HG02938 (cell line): ENCODE results near the gene CLDN6.

ENCODE experiments used
- ATAC-seq: cut with Tn5 transposase; IDR thresholded peaks from one replicate; pipeline ENCODE4 v1.9.1; 2021; ENCODE audit warnings: mild to moderate bottlenecking, moderate library complexity; ENCODE audit not compliant: unreplicated experiment

CLDN6 gene

DNA sequence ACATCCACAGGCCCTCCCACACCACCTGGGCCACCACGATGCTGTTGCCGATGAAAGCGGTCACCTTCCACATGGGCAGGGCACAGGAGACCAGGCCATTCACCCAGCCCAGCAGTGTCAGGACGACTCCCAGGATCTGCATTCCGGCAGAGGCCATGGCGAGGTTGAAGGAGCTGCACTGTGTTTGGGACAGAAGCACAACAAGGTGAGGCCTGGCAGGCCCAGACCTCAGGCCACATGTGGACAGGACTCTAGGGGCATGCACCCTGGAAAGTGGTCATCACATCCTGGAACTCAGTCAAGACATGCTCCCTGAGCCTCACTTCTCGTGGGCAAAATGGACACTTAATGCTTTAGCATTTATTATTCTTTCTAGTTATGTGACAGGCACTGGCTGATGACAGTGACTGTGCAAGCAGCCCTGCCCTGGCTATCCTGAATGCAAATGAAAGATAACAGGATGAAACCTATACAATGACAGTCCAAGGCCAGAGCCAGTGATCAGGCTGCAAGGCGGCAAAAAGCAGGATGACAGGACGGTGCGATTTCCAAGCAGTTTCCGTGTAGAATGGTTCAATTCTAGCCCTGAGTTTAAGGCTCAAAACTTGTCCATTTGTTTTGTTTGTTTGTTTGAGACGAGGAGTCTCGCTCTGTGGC is 2.0 kb downstream of the CLDN6 start:
- ATAC-seq, result no peak

DNA sequence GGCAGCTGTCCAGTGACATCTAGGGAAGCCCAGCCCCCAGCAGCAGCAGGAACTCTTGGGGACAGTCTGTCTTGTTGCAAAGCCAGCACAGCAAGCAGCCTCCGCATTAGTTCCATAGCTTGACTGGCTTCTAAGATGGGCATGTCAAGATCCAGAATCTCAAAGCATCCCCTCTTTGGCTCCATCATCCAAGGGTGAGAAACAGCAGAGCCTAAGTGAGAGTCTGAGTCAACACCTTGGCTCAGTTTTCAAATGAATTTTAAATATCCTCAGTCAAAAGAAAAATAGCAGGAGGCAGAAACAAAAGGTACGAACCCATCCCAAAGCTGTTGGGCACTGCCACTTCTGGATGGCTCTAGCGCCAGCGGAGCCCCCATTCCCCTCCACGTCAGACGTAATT is 3.0 kb downstream of the CLDN6 start:
- no peak for ATAC-seq

DNA sequence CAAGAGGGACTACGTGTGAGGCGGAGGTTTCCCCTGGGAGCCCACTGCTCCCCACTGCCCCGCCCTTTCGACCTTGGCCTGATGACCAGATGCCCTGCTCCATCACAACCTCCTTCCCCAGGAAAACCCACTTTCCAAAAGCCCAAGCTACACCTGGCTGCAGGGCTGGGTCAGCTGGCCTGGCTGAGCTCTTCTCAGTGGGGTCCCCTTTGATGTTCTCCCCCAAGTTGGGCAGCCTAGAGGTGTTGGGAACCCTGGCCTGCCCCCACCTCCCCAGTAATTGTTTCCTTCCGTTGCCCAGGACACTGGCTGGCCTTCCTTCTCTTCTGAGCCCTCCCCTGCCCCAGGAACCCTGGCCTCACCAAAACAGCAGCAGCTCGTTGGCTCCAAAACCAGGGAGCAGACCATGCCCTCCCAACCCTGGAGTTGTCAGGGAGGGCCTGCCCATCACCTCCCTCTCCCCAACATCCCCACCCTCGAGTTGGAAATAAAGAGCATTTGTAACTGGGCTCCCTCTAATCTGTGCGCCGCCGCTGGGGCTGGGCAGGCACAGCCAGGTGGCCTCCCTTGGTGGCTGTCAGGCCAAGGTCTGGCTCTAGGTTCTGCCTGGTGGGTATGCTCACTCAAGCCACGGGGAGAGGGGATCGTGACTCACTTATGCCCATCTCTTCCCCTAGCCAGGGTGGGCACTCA is 3.8 kb downstream of the CLDN6 start:
- no peak for ATAC-seq

DNA sequence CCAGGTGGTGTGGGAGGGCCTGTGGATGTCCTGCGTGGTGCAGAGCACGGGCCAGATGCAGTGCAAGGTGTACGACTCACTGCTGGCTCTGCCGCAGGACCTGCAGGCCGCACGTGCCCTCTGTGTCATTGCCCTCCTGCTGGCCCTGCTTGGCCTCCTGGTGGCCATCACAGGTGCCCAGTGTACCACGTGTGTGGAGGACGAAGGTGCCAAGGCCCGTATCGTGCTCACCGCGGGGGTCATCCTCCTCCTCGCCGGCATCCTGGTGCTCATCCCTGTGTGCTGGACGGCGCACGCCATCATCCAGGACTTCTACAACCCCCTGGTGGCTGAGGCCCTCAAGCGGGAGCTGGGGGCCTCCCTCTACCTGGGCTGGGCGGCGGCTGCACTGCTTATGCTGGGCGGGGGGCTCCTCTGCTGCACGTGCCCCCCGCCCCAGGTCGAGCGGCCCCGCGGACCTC is 4.5 kb downstream of the CLDN6 start:
- no peak for ATAC-seq

DNA sequence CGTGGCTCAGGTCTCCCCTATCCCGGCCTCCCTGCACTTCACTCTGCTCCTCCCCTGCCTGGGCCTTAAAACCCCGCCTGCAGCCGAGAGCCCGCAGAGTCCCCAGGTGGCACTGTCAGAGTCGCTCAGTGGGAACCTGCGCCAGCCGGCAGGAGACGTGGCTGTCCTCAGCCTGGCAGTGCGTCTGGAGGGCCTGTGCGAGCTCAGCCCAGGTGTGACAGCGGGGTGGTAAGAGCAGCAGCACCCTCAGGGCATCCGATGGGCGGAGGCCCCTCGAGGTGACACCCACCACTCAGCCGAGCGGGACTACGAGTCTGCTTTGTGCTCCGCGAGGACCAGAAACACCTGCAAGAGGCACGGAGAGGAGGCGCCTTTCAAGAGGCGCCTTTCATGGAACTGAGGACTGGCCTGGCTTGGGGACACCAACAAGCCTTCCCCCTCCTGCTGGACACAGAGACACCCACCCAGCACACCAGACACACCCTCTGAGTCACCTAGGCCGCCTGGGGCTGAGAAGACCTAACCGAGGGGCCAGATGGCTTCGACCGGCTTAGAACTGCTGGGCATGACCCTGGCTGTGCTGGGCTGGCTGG is 5.1 kb downstream of the CLDN6 start, which contains the start of gene CLDN9:
Gene CLDN9, plus strand, starts transcription at position 96 of the 593 bp plus-strand sequence. Its CDS starts 440 bp downstream, at position 536.
- ATAC-seq, result no peak

DNA sequence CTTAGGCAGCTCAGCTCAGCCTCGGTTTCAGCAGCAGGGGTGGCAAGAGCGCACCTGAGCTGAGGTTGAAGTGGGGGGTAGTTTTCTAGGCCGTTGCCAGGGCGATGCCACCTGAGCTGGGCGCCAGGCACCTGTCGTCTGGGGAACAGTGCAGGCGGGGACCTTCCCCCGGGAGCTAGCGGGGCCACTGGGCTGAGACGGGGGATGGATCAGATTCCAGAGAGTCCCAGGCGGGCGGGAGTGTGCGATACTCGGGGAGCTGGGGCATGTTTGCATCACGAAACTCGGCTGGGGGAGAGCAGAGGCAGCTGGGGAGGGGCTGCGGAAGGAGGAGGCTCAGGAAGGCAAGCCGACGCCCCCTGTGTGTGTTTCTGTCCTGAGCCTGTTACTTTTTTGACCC is 5.7 kb downstream of the CLDN6 start:
- no peak for ATAC-seq

DNA sequence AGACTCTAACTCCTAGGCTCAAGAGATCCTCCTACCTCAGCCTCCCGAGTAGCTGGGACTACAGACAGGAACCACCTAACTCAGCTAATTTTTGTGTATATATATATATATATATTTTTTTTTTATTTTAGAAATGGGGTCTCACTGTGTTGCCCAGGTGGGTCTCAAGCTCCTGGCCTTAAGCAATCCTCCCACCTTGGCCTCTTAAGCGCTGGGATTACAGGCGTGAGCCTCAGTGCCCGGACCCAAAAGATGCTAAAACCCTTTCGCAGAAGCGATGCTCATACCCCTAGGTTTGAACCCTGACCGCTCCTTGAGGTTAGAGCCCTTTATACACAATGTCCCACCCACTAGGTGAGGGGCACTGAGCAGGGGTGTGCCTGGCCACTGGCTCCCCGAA is 7.5 kb downstream of the CLDN6 start:
- no peak for ATAC-seq

DNA sequence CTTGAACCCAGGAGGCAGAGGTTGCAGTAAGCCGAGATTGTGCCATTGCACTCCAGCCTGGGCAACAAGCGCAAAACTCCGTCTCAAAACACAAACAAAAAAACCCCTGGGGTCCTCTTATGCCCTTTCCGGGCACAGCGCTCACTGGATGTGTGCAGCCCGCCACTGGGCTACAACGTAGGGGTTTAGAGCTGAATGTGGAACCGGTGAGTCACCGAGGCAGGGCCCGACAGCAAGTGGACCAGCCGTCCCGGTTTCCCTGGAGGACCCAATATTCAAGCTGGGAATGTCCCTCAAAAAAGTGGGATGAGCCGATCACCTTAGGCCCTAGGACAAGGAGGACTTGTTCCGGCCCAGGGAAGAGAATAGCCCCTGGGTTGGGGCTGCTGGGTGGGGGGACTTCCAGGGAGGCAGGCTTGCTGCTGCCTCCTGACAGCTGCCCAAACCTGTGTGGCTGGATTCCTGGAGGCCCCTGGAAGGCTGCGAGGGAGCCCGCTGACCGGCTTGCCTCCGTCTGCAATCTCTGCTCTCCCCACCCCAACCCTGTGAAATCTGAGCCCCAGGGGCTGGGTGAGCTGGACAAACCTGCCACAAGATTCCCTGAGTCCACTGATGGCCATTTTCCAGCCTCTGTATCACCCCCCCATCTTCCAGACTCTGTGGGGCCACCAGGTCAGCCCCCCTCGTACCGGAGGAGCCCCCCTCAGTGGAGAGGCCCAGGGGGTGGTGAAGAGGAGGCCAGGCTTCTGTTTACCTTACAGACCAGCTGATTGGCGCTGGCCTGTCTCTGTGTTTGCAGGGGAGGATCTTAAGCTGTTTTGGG is 8.2 kb downstream of the CLDN6 start:
- ATAC-seq, result no peak

DNA sequence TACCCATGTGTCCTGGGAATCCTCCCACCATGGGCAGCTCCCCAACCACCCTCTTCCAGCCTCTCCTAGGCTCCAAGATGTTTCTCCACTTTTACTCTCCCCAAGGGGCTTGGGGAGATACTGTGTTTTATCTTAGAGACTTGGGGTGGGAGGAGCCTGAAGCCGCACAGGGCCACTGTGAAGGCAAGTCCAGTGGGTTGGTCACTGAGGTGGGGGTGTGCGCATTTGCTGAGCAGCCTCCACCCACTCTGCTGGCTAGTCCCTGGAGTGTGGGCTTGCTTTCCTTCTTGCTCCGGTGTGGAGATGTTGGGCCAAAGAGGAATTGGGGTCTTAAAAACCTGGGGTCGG is 9.3 kb downstream of the CLDN6 start:
- no peak for ATAC-seq

DNA sequence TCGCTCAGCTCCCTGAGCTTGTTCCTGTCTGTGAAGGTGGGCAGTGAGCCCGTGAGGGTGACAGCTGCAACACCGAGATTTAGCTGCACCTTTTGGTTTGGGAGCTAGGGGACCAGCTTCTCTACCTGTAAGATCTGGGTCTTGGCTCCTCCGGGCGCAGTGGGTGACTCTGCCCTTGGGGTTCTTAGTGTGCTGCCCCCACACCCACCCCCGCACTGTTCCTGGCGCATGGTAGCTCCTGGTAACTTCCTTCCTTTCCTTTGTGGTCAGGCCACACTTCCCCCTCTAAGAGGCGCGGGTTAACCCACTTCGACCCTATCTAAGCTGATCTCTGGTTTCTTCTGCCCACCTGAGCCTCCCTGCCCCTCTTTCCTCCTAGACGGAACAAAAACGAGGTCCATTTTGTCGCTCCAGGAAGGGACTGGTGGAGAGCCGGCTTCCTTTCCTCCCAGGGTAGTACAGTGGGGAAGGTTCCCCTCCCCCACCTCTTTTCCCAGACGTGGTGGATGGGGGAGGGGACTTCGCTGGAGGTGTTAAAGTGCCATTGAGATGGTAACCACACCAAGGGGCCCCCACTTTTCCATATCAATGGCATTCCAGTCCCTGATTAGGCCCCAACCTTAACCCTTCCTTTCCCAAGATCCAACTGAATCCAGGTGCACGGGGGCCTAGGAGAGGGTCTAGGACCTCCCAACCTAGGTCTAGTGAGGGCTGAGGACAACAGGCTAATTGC is 9.9 kb downstream of the CLDN6 start:
- ATAC-seq, result no peak

DNA sequence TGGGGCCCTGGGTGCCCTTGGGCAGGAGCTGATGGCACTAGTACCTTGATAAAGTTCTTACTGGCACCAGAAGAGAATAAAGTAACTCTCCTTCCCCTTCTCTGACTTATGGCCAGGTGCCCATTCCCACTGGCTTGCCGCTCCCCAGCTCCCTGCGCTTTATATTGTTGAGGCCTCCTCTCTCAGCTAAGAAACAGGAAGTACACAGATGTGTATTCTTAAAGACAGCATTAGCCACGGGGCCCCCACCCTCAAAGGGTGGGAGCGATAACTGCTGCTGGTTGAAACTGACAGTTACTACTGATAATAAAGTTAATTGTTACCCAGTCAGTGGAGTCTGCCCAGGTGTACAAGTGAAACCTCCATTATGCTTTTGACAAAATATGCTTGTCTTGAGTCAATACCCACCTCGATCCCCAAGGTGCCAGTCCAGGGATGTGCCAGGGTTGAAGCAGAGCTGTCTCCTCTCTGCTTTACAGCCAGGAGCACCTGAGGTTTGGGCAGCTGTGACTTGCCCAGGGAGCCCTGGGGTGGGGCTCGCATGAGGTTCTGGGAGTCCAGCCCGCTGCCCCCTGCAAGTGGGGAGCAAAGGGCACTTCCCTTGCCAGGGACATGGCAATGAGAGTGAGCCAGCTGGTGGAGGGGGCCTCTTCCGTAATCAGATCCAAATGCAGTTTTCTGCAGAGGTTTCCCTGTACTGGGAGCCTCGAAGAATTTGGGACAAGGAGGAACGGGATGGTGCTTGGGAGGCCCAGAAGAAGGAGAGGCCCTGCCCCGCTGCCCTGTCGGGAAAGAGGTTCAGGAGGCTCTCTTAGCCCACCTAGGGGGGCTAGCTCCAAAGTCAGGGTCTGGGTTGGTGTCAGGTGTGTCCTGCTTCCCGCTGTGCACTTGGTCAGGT is 10.7 kb downstream of the CLDN6 start:
- no peak for ATAC-seq

DNA sequence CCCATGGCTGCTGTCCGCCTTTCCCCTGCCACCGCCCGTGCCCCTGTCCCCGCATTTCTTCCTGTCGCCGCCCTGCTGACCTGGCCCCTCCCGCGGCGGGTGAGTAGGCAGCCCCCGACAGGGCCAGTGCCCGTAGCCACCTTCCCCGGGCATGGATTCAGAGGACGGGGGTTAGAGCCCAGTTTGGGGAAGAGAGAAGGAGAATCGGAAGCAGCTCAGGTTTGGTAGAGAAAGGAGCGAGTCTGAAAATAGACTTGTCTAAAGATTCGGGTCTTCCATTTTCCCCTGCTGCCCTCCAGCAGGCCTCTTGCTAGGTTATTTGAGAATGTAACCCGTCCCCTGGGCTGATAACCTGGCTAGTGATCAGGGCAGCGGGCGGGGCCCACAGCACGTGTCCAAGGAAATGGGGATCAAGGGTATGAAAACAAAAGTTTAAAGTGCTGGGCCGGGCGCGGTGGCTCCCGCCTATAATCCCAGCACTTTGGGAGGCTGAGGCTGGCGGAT is 13.2 kb downstream of the CLDN6 start:
- ATAC-seq, result no peak

DNA sequence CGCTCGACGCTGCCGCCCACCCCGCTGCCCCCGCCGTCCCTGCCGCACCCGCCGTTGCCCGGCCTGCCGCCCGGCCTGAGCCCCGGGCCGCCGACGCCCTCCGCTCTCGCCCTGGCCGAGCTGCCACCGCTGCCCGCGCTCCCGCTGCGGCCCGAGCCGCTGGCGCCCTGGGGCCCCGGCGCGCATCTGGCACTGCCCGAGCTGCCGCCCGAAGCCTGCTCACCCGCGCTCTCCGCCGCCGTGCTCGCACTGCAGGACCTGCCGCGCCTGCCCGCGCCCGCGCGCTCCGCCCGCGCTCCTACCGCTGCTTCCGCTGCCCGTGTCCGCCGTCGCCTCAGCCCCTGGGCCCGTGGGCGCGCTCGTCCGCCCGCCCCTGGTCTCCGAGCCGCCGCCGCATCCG is 13.7 kb downstream of the CLDN6 start:
- ATAC-seq, result no peak

DNA sequence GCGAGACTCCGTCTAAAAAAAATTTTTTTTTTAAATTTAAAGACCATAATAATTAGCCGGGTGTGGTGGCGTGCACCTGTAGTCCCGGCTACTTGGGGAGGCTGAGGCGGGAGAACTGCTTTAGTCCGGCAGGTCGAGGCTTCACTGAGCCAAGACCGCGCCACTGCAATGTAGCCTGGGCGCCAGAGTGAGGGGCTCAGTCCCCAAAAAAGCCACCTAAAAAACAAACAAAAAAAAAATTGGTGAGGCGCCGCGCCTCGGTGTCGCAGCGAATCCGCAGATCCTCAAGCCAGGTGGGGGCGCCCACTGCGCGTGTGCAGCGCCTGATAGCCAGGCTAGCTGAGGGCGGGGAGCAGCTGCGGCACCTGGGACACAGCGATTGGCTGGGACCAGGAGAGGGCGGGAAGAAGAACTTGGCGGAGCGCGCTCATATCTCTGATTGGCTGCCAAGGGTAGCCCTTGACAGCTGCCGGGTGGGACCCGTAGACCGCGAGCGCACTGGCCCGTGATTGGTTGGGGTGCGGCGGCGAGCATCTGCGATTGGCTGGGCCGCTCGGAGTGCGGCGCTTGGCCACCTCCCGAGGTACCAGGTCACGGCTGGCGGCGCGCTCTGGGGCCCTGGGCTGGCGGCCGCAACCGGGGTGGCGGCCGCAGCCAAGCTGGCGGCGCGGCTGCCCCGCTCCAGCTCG is 14.3 kb downstream of the CLDN6 start:
- ATAC-seq, result peak; percentile 93

DNA sequence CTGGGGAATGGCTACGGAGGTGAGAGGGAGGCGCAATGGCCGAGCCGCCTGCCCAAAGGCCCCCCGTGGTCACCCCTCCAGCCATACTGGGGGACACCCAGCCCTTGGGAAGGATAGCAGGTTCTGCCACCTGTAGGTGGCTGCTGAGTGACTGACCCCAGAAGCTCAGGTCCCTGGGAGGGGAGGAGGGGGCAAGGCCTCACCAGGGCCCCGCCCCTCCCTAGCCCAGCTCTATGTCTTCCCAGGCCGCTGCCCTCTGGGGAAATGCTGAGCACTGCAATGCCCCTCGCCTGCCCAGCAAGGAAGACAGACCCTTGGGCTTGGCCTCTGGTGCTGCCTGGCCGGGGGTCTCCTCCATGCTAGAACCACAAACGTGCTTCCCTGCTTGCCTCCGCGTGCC is 16.7 kb downstream of the CLDN6 start:
- no peak for ATAC-seq

DNA sequence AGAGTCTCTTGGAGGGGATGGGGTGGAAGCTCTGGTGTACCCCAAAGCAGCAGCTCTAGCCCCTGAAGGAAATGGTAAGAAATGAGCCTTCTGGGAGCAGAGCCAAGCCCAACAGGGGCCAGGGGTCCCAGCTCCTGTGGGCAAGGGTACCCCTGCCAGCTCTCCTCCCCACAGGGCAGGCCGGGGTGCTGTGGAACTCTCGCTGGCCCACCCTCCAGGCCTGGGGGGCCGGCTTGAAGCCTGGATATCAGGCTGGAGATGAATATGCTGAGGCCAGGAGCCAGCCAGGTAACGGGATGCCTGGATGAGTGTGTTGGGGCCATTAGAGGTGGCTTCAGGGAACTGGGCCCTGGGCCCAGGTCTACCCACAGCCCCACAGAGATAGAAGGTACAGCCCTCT is 17.4 kb downstream of the CLDN6 start:
- no peak for ATAC-seq

DNA sequence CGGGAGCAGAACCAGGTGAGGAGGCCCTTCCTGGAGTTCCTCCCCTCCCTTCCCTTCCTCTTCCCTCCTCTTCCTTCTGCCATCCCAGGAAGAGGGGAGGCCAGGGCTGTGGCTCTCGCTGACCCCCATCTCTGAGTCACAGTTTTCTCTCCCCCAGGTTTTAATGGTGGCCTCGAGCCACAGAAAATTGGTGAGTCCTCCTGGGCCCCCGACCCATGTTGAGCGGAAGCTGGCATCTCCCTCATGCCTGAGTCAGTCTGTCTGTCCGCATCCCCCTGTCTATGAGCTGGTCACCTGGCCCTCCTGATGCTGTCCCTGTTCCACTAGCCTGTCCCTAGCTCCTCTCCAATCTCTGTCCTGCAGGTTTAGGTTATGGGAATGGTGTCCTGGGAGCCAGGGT is 18.1 kb downstream of the CLDN6 start:
- ATAC-seq, result no peak

DNA sequence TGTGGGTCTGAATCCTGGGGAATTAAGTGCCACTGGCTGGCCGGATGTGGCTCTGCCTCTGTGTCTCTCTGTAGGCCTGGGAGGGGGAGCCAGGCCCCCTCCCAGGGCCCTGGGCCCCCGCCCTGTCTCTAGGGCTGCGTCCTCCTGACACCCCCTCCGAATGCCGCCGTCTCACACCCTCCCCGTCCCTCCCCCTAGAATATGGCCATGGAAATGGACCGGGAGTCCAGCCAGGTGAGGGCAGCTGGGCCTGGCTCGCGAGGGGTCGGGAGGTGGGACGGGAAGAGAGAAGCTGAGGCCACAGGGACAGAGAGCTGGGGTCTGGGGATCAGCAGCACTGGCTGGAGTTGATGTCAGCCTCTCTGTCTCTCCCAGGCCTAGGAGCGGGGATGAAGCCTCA is 21.7 kb downstream of the CLDN6 start:
- ATAC-seq, result no peak
